PC-3 (cell line): ENCODE data around the gene OR2W3. TPM values are rescaled to one million over a fixed set of nuclear protein-coding genes. Genes with fewer than 3 reads are reported as not detected.
A peak's percentile ranks its signal among the peaks of the same experiment; 100 is the strongest.

ENCODE experiments used
- ATAC-seq: fragments of 200-7000 bp; cut with Tn5 transposase; 2 replicates; pipeline ENCODE4 v1.9.1; 2020; ENCODE audit warnings: mild to moderate bottlenecking, moderate library complexity
- BruUV-seq: library from RNA; stranded (reverse); fragments of 400-500 nt; replicated peaks from 2 replicates; lab custom pipeline; 2021; lab: Mats Ljungman, UMichigan
- CTCF ChIA-PET: fragments of 300-600 bp; sonication (Branson Sonifier 250); formaldehyde crosslinking; loops from one replicate; lab custom pipeline; 2022; ENCODE audit warnings: antibody characterized with exemption; lab: Charles Lee
- POLR2A ChIA-PET: fragments of 300-600 bp; sonication (Branson Sonifier 250); formaldehyde crosslinking; loops from one replicate; lab custom pipeline; 2022; ENCODE audit warnings: antibody characterized with exemption; ENCODE audit not compliant: unreplicated experiment; lab: Charles Lee
- DNase-seq: peaks from one replicate; pipeline ENCODE4 v3.0.0-alpha.2; 2015
- H2AFZ ChIP-seq: fragments of 300-600 bp; sonication (generic); 2 replicates; pipeline ENCODE4 v1.6.0; 2016; ENCODE audit warnings: antibody characterized with exemption, low read length
- H3F3A ChIP-seq: fragments of 300-600 bp; sonication (generic); one replicate; pipeline ENCODE4 v1.6.0; 2017; ENCODE audit warnings: antibody characterized with exemption, low read length, control low read depth, mild to moderate bottlenecking; ENCODE audit not compliant: unreplicated experiment
- H3K27ac ChIP-seq: fragments of 300-600 bp; sonication (generic); 2 replicates; pipeline ENCODE4 v1.5.1; 2016; ENCODE audit warnings: mild to moderate bottlenecking, low read length
- H3K27me3 ChIP-seq: fragments of 300-600 bp; sonication (generic); 2 replicates; pipeline ENCODE4 v1.6.1; 2016; ENCODE audit warnings: low read length, mixed read lengths
- H3K36me3 ChIP-seq: fragments of 300-600 bp; sonication (generic); 2 replicates; pipeline ENCODE4 v1.6.1; 2016; ENCODE audit warnings: low read depth, mixed run types, low read length, mixed read lengths
- H3K4me1 ChIP-seq: fragments of 300-600 bp; sonication (generic); 2 replicates; pipeline ENCODE4 v1.5.1; 2016; ENCODE audit warnings: low read length; ENCODE audit not compliant: insufficient read depth
- H3K4me2 ChIP-seq: fragments of 300-600 bp; sonication (generic); 2 replicates; pipeline ENCODE4 v1.6.0; 2016; ENCODE audit warnings: low read length
- H3K4me3 ChIP-seq: fragments of 300-600 bp; sonication (generic); 2 replicates; pipeline ENCODE4 v1.5.1; 2016; ENCODE audit warnings: mild to moderate bottlenecking, low read length, mixed read lengths
- H3K79me2 ChIP-seq: fragments of 300-600 bp; sonication (generic); 2 replicates; pipeline ENCODE4 v1.6.1; 2017; ENCODE audit warnings: low read length, mixed read lengths
- H3K9ac ChIP-seq: fragments of 300-600 bp; sonication (generic); 2 replicates; pipeline ENCODE4 v1.6.0; 2016; ENCODE audit warnings: mild to moderate bottlenecking, low read length
- H3K9me2 ChIP-seq: fragments of 300-600 bp; sonication (generic); replicated peaks from 2 replicates; pipeline ENCODE4 v1.6.1; 2016; ENCODE audit warnings: mixed run types, low read length, mixed read lengths
- H3K9me3 ChIP-seq: fragments of 300-600 bp; sonication (generic); 2 replicates; pipeline ENCODE4 v1.6.1; 2016; ENCODE audit warnings: low read length, mixed read lengths
- H4K20me1 ChIP-seq: fragments of 300-600 bp; sonication (generic); 2 replicates; pipeline ENCODE4 v1.6.1; 2016; ENCODE audit warnings: low read length, mixed read lengths
- EZH2 ChIP-seq: fragments of 300-600 bp; sonication (generic); IDR thresholded peaks from one replicate; pipeline ENCODE4 v1.6.1; 2017; ENCODE audit warnings: antibody characterized with exemption, mild to moderate bottlenecking, low read length; ENCODE audit not compliant: unreplicated experiment
- EZH2phosphoT487 ChIP-seq: fragments of 300-600 bp; sonication (generic); IDR thresholded peaks from 2 replicates; pipeline ENCODE4 v1.6.1; 2018; ENCODE audit warnings: mild to moderate bottlenecking, antibody characterized with exemption, low read length, borderline replicate concordance
- intact Hi-C: fragments of 100-400 bp; cut with micrococcal nuclease; formaldehyde crosslinking; loops from 2 replicates; pipeline ENCODE4 v1.9.0; 2023
- total RNA-seq: library from RNA; depleted of rRNA; stranded (reverse); fragments of >200 nt; gene quantifications from 2 replicates; pipeline ENCODE4 v1.2.3, GENCODE V29; 2014
- TF ChIP-seq, protein P1 (sequence below): fragments of 300-600 bp; sonication (generic); conservative IDR thresholded peaks from 2 replicates; pipeline ENCODE4 v1.5.1; 2017; ENCODE audit warnings: antibody characterized with exemption, low read depth, mild to moderate bottlenecking, low read length

The OR2W3 gene
- total RNA-seq, 1 experiment from 2014 or later: 4.5 TPM

DNA sequence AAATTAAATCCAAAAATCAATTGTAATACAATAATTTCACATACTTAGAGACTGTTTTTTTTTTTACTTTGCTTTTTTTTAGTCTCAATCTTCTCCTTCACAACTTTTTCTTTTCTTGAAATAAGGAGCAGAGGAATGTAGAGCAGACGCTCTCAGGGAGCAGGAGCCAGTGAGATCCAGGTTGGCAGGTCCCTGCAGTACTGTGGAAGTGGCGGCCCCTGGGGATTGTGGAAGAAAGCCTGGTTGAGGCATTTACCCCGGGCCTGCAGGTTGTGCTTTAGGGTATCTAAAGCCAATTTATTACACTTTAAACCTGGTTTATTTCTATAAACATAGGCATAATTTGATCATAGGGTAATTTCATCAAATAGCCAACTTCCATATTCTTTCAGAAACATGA is 28.6 kb downstream of the OR2W3 start:
- ChIA-PET POLR2A (no interaction called here), CTCF (no interaction called here)
- intact Hi-C loops: no loop called here
- H3K79me2 ChIP-seq: no peaks in the 10 kb centered on the region
- no peaks in the 10 kb centered on the region for H3F3A ChIP-seq
- H3K9me2 ChIP-seq: no peaks in the 10 kb centered on the region
- no peaks in the 10 kb centered on the region for H3K4me1 ChIP-seq
- no peaks in the 10 kb centered on the region for H3K36me3 ChIP-seq
- H3K4me2 ChIP-seq: no peak overlapping the region
- no TSS peak for BruUV-seq
- no peak overlapping the region for H3K4me3 ChIP-seq
- no peak overlapping the region for H2AFZ ChIP-seq
- no peak for TF ChIP-seq EZH2phosphoT487
- TF ChIP-seq EZH2: no peak
- TF ChIP-seq, protein P1, sequence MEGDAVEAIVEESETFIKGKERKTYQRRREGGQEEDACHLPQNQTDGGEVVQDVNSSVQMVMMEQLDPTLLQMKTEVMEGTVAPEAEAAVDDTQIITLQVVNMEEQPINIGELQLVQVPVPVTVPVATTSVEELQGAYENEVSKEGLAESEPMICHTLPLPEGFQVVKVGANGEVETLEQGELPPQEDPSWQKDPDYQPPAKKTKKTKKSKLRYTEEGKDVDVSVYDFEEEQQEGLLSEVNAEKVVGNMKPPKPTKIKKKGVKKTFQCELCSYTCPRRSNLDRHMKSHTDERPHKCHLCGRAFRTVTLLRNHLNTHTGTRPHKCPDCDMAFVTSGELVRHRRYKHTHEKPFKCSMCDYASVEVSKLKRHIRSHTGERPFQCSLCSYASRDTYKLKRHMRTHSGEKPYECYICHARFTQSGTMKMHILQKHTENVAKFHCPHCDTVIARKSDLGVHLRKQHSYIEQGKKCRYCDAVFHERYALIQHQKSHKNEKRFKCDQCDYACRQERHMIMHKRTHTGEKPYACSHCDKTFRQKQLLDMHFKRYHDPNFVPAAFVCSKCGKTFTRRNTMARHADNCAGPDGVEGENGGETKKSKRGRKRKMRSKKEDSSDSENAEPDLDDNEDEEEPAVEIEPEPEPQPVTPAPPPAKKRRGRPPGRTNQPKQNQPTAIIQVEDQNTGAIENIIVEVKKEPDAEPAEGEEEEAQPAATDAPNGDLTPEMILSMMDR: 0 out of 2 replicates have a peak, but pooled peaks have one; percentile 20
- ATAC-seq (no peak), DNase-seq (no peak)
- H4K20me1 ChIP-seq: no peaks in the 10 kb centered on the region
- H3K9me3 ChIP-seq: no peaks in the 10 kb centered on the region
- H3K9ac ChIP-seq: no peak overlapping the region
- no peak overlapping the region for H3K27ac ChIP-seq
- no peaks in the 10 kb centered on the region for H3K27me3 ChIP-seq

DNA sequence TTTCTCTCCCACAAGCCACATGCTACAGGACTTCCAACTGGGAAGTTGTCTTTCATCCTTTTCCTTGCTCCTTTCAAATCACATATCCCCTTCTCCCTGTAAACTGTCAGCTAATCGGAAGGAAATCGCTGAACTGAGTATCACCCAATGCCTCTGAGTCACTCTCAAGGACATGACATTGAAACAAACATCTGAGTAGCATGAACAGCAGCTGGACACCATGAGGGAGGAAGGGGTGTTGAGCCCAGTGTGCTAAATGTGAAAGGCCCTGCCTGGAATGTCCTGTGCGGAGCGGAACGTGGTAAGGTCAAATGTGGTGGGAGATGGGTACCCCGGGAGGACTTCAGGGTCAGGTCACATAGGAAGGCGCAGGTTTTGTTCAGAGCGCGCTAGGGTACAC is 29.5 kb downstream of the OR2W3 start, which contains the start of gene OR2AJ1:
Gene OR2AJ1, plus strand, starts transcription at position 22 of the 400 bp plus-strand sequence. CDS start 8,880 bp downstream, outside the sequence.
- no peak for ATAC-seq
- Histone ChIP-seq H3K4me1 (no peaks in the 10 kb centered on the region), H3F3A (no peaks in the 10 kb centered on the region), H3K9me2 (no peaks in the 10 kb centered on the region), H2AFZ (no peak within 1 kb of the TSS), H3K27ac (no peak within 1 kb of the TSS), H3K27me3 (no peaks in the 10 kb centered on the region), H3K9ac (no peak within 1 kb of the TSS), H4K20me1 (no peaks in the 10 kb centered on the region), H3K4me2 (no peak within 1 kb of the TSS), H3K9me3 (no peaks in the 10 kb centered on the region), H3K4me3 (no peak within 1 kb of the TSS), H3K79me2 (no peaks in the 10 kb centered on the region), H3K36me3 (no peaks in the 10 kb centered on the region)
- intact Hi-C loops: no loop called here
- CTCF ChIA-PET: no interaction called here
- BruUV-seq: no TSS peak
- DNase-seq: no peak
- TF ChIP-seq, protein P1: no peak
- TF ChIP-seq EZH2phosphoT487: no peak
- no peak for TF ChIP-seq EZH2
- POLR2A ChIA-PET: no interaction called here

DNA sequence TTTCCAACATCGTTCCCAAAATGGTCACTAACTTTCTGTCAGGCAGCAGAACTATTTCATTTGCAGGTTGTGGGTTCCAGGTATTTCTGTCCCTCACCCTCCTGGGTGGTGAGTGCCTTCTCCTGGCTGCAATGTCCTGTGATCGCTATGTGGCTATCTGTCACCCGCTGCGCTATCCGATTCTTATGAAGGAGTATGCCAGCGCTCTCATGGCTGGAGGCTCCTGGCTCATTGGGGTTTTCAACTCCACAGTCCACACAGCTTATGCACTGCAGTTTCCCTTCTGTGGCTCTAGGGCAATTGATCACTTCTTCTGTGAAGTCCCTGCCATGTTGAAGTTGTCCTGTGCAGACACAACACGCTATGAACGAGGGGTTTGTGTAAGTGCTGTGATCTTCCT is 38.6 kb downstream of the OR2W3 start:
- Histone ChIP-seq H4K20me1 (no peaks in the 10 kb centered on the region), H3K27me3 (no peaks in the 10 kb centered on the region), H2AFZ (no peak overlapping the region), H3K27ac (no peak overlapping the region), H3K4me2 (no peak overlapping the region), H3K9ac (no peak overlapping the region), H3K79me2 (no peaks in the 10 kb centered on the region), H3K9me3 (no peaks in the 10 kb centered on the region), H3K36me3 (no peaks in the 10 kb centered on the region), H3F3A (no peaks in the 10 kb centered on the region), H3K4me3 (no peak overlapping the region), H3K9me2 (no peaks in the 10 kb centered on the region), H3K4me1 (peaks cover 6% of the 10 kb centered on the region; the same call in 1 of the 2 replicates)
- ATAC-seq: no peak
- BruUV-seq: no TSS peak
- intact Hi-C loops: no loop called here
- ChIA-PET CTCF (no interaction called here), POLR2A (no interaction called here)
- no peak for DNase-seq
- no peak for TF ChIP-seq EZH2phosphoT487
- TF ChIP-seq, protein P1: no peak
- TF ChIP-seq EZH2: no peak
